Stimulated activated CD8-positive, alpha-beta memory T cell treated with anti-CD3 and anti-CD28 coated beads, Interleukin-15, amount 100 ng/mL, for 24 hours (primary cell): ENCODE results near the gene FAM149A.

Experiments
- DNase-seq: peaks from one replicate; pipeline ENCODE4 v3.0.0-alpha.2; 2020; ENCODE audit warnings: low read depth

Gene FAM149A

GRCh38 chr4:186158966-186159365 lies 54.5 kb downstream of the FAM149A start:
- DNase-seq, result no peak

DNA sequence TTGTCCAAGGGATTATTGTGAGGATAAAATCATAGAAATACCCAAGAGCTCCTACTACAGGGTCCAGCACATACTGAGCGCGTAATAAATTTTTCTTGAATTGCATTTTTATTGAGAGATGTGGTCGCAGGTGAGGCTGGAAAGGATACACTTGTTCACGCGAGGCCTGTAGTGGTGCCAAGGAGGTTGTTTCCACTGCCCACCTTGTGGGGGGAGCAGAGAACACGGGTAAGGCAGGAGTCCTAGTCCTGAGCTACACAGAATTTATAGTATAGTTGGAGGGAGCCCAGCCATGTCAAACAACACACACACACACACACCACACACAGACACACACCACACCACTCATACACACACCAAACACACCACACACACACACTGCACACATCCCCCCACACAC lies 55.1 kb downstream of the FAM149A start:
- no peak for DNase-seq

- DNase-seq, result no peak
These were observed 56.6 kb downstream of the FAM149A start for GRCh38 chr4:186161138-186161537.

GRCh38 chr4:186166852-186167512 lies 62.5 kb downstream of the FAM149A start:
- DNase-seq, result no peak

- no peak for DNase-seq
These were observed 63.1 kb downstream of the FAM149A start for GRCh38 chr4:186167605-186168004.

DNA sequence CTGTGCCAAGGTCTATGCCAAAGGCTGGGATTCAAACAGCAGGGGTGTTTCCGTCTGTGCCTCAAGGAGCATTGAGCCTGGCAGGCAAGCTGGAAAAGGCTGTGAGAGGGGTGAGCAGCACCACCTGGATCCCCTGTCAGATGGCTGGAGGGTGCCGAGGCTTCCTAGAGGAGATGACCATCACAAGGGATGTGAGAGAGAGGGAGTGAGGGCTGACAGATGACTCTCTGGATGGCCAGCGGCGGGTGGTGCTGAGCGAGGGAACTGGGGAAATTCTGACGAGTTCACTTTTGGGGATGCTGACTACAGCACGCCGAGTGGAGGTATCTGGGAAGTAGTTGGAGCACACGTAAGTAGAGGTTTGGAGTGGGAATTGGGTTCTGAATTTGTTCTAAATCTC lies 64.2 kb downstream of the FAM149A start:
- no peak for DNase-seq

DNA sequence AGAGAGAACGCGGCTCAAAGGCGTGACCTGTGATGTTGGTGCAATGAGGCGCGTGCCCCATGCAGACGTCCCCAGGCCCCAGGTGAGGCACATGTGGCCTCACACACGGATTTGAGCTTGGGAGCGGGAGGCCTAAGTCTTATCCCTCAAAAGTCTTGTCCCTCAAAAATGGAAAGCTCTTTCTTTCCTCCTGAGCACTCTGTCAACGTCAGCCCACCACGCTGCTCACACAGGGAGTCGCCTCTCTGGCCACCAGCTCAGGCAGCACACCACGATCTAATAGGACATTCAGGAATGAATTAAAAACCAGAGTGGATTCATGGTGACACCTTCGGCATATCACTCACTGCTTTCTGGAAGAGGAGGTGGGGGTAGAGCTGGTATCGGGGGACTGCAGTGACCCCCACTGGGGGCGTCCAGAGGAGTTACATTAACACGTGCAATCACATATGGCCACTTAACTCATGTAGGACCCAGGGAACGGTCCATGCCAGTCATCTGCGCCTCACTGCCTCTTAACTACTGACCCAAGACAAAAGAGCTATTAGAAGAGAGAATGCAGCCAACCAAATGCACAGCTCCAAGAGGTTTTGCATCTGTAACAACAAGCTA lies 64.9 kb downstream of the FAM149A start:
- no peak for DNase-seq

- DNase-seq, result no peak
These were observed 65.7 kb downstream of the FAM149A start for GRCh38 chr4:186169945-186170802.

DNA sequence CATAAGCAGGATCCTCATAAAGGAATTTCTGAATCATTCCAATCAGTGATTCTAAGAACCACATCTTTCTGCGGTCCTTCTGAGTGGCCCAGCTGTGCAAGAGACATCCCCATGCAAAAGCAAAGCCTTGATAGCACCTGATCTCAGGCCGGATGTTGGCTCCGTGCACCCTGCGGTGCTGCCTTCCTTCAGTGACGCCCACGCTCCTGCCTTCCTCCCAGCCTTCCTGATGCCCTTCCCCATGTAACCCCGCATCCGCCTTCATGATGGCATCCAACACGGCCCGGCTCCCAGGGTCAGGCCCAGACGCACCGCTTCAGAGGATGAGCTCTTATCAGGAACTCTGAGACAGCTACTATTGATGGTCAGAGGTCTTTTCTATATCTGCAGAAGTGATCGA lies 66.5 kb downstream of the FAM149A start:
- no peak for DNase-seq

- no peak for DNase-seq
These were observed 68.0 kb downstream of the FAM149A start for GRCh38 chr4:186172546-186172945.

DNA sequence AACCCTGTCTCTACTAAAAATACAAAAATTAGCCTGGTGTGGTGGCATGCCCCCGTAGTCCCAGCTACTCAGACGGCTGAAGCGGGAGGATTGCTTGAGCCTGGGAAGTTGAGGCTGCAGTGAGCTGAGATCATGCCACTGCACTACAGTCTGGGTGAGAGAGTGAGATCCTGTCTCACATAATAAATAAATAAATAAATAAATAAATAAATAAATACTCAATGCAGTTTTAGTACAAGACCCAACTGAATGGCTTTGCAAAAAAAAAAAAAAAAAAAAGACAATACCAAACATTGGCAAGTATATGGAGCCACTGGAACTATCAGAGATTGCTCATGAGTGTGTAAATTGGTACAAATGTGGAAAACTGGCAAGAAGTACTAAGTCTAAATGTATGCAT lies 83.6 kb downstream of the FAM149A start:
- no peak for DNase-seq

DNA sequence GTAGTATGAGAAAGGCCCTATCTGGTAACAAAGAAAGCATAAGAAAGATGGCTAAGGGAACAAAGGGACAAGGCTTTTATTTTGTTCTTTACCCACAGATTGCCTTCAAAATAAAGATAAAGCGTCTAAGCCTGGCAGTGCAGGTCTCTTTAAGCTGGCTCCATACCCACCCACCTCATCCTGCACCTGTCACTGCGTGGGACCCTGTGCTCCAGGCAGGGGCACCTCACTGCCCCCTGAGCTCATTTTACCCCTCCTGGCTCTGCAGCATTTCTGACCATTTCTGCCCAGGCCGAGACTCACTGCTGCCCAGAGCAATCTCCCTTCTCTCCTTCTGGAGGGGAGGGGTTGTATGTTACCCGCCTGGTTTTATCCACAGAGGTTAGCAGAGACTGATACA lies 85.2 kb downstream of the FAM149A start:
- DNase-seq, result no peak

DNA sequence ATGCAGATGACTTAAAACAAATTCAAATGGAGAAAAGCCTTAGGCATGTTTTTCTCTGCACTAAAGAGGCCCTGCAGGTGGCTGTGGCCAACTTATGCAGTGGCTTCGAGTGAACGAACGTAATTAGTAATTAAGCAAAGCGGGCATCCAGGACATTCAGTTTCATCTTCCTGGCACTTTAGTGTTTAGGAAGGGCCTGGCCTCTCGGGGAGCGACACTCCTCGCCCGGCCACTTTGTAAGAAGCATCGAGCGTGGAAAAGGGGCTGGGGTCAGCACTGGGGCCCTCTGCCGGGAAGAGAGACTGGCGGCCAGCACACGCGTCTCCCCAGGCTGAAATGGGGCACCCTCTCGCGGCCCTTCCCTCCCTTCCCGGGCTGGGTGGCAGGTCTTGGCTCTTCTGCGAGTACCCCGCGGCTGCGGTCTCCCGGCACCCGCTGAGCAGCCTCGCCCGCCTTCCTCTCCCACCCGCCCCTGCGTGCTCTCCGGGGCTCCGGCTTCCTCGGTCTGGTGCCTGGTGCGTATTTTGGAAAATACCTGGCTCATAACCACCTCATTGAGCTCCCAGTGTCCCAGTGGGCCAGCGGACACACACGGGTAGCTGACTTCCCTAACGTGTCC lies 86.2 kb downstream of the FAM149A start:
- DNase-seq, result peak; percentile 25

GRCh38 chr4:186191200-186192065 lies 86.9 kb downstream of the FAM149A start, which contains the start of gene CYP4V2:
Gene CYP4V2 (plus strand): TSS chr4:186191567. CDS start chr4:186191824, 257 bp downstream.
- DNase-seq, result peak; percentile 73

- DNase-seq, result no peak
These were observed 87.6 kb downstream of the FAM149A start for GRCh38 chr4:186192066-186192612.

DNA sequence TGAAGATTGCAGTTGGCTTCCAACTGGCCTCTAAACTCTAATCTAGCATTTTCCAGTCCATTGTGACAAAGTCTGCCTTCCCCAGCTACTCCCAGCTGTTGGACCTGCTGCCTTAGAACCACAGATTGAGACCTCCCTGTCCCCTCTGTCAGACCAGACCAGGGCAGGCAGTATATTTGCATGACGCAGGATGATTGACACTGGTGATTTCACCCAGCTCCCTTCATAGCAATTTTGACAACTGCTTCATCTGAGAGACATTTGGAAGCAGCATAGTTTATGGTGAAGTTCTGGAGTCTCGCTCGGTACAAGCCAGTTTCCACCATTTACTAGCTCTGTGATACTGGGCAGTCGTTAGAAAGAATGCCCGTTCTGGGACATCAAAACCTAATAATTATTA lies 89.3 kb downstream of the FAM149A start:
- no peak for DNase-seq

GRCh38 chr4:186196063-186196462 lies 91.6 kb downstream of the FAM149A start:
- DNase-seq, result no peak

GRCh38 chr4:186200516-186200915 lies 96.0 kb downstream of the FAM149A start:
- DNase-seq, result no peak

- no peak for DNase-seq
These were observed 96.5 kb downstream of the FAM149A start for GRCh38 chr4:186201010-186201409.

DNA sequence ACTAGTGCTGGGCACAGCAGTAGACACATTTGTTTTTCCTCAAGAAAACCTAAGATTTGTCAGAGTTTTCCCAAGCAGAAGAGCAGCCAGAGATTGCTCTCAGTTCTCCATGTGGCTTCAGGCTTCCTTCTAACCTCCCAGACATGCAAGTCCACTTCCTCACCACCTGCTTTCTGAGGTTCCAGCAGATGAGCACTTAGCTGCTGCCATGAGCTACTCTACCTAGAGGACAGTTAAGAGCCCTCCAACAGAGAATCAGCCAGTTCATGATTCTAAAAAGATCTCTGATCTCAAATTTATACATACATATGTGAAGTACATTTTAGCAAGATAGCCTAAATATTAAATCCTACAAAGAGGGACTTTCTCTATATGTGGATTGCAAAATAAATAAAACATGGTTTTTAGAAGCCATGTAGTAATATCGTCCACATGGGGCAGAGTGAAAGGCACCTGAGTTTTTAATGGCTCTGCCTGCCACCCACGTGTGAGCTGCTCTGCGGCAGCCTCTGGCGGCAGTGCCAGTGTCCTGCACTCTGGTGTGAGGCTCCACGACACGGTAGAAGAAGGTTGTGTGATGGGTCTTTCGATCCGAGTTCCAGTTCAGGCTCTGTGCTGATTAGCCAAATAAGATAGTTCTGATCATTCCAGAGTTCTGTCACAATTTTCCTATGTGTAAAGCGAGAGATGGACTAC lies 97.2 kb downstream of the FAM149A start:
- DNase-seq, result no peak
